GM12892 (cell line): ENCODE data around the gene STRIP2.
"Not testable (repeated sequence)": the region's sequence is repeated elsewhere in the genome, so short reads cannot be mapped to it uniquely, and the experiment has no call there.

ENCODE experiments used
- POLR2A ChIP-seq: IDR thresholded peaks from 2 replicates; pipeline ENCODE4 v1.6.1; 2011; ENCODE audit warnings: low read depth, low read length, control low read depth
- POLR2AphosphoS5 ChIP-seq: IDR thresholded peaks from 2 replicates; pipeline ENCODE4 v1.6.1; 2011; ENCODE audit warnings: low read depth, low read length, control low read depth
- TAF1 ChIP-seq: IDR thresholded peaks from 2 replicates; pipeline ENCODE4 v1.6.1; 2011; ENCODE audit warnings: low read depth, mild to moderate bottlenecking, control low read depth, low read length, borderline replicate concordance

DNA sequence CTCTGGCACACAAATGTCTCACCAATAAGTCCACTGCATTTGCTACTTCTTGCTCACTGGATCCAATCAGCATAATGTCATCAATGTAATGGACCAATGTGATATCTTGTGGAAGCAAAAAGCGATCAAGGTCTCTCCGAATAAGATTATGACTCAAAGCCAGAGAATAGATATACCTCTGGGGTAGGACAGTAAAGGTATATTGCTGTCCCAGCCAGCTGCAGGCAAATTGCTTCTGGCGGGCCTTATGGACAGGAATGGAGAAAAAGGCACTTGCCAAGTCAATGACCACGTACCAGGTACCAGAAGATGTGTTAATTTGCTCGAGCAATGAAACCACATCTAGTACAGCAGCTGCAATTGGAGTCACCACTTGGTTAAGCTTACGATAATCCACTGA lies 13.2 kb downstream of the STRIP2 start:
- TF ChIP-seq POLR2A, POLR2AphosphoS5, TAF1: not testable (repeated sequence)
